Epidermal melanocyte (primary cell): Measurements from ENCODE around the gene MRPL49.
"Not testable (repeated sequence)": the region's sequence is repeated elsewhere in the genome, so short reads cannot be mapped to it uniquely, and the experiment has no call there.

Source experiments
- DNase-seq: peaks from one replicate; pipeline ENCODE4 v3.0.0; 2011; ENCODE audit warnings: low spot score; ENCODE audit not compliant: insufficient read length

Gene MRPL49

GRCh38 chr11:65132988-65133700 lies 11.0 kb downstream of the MRPL49 start:
- DNase-seq, result no peak

DNA sequence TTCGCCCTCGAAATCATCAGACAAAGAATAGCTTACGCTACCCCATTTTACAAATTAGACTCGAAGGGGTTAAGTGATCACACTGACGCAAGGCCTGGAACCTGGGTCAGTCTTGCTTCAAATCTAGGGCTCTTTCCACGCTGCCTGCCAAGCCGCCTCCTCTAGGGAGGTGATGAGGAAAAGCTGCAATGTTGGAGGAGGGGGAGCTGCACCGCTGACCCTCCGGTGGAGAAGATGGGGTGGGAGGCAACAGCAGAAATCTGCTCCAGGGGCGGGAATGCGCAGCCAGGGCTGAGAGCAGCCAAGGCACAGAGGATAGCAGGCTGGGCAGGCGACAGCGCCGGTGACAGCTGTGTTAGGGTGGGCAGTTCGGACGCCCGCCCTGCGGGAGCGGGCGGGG lies 11.6 kb downstream of the MRPL49 start:
- no peak for DNase-seq

DNA sequence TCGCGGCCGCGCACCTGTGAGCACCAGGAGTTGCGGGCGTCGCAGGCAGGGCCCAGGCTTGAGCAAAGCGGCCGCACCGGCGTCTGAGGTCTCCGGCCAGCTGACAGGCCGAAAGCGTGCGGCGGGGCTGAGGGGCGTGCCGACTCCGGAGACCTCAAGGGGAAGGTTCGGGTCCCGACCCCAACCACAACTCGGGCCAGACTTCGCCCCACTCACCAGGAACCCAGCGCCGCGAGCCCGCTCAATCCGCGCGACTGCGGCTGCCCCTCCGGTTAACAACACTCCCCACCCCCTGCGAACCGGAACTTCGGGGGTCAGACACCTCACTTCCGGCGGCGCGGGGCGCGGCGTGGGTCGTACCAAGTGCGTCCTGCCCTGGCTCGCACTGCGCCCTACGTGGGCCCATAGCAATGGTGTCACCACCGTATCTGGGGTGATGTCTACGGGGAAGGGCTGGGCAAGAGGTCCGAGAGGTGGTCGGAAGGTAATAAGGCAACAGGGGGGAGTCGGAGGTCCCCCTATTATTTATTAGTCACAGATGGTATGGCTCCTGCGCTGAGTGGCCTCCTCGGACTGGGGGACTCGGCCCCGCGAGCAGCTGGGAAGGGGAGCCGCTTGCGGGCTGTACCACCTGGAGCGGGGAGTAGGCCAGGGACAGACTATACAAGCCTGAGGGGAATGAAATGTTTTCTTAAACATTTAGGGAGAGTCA lies 12.3 kb downstream of the MRPL49 start, which contains the start of gene SYVN1:
Gene SYVN1, minus strand, starts transcription at position 280 of the 712 bp plus-strand sequence. CDS start 918 bp downstream, outside the sequence.
- DNase-seq, result peak; percentile 93

DNA sequence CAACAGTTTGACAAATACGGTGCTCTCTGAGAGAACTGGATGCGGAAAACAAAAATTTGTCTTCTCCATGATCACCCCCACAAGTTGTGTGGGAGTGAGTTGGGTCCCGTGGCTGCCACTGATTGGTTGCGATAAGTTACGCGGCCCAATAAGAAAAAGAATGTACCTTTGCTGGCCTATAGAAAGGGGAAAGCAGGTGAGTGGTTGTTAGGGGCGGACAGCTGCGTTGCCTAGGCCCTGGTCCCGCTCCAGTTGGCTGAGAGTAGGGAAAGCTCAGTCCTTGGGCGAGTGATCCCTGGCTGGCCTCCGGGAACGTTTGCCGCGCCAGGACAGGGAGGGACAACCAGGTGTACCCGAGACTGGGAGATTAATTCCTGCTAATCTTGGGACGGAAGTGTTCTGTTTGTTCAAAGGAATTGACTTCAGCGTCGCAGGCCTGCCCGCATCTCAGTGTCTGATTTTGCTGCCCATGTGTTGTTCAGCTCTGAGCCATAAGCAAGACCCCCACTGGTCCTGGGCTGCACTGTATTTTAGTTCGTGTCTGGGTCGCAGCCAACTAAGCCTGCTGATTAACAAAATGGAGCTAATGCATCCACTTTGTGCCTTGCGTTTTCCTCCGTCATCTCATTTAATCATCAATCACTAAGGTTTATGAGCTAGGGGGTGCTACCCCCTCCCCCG lies 13.0 kb downstream of the MRPL49 start:
- DNase-seq, result peak; percentile 98

DNA sequence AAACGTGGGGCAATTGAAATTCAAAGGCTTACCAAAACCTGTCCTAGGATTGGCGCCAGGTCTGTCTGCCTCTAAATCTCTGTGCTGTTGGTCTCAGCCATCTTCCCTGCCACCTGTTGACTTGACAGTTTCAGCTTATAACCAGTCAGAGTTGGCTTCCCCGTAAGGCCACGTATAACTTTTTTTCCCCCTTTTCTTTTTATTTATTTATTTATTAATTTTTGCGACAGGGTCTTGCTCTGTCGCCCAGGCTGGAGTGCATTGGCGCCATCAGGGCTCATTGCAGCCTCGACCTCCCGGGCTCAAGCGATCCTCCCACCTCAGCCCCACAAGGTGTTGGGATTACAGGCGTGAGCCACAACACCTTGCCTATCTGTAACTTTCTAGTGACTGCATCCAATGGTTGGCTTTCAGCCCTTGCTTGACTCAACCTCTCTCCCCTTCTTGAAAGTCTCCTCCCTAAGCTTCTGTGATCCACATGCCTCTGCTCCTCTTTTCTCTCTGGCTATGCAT lies 13.6 kb downstream of the MRPL49 start:
- DNase-seq, result no peak

DNA sequence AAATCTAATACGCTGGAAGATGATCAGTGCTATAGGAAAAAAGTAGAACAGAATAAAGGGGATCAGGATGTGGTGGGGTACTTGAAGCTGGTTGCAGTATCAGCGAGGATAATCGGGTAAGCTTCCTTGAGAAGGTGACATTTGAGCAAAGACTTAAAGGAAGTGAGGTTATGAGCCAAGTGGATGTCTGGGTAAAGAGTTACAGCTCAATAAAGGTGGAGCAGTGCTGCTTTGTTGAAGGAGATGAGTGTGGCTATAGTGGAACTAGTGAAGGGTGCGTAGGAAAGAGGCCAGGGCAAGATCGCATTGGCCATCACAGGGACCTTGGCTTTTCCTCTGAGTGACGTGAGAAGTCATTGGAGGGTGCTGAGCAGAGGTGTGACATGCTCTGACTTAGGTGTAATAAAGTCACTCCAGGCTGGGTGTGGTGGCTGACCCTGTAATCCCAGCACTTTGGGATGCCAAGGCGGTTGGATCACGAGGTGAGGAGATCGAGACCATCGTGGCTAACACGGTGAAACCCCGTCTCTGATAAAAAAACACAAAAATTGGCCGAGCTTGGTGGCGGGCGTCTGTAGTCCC lies 14.5 kb downstream of the MRPL49 start:
- no peak for DNase-seq

- DNase-seq, result no peak
Observed at GRCh38 chr11:65141896-65142494, 19.9 kb downstream of the MRPL49 start.

- DNase-seq, result no peak
Observed at GRCh38 chr11:65147352-65148075, 25.4 kb downstream of the MRPL49 start.

- no peak for DNase-seq
Observed at GRCh38 chr11:65148657-65149056, 26.5 kb downstream of the MRPL49 start.

GRCh38 chr11:65150131-65150508 lies 28.0 kb downstream of the MRPL49 start:
- not testable (repeated sequence) for DNase-seq

DNA sequence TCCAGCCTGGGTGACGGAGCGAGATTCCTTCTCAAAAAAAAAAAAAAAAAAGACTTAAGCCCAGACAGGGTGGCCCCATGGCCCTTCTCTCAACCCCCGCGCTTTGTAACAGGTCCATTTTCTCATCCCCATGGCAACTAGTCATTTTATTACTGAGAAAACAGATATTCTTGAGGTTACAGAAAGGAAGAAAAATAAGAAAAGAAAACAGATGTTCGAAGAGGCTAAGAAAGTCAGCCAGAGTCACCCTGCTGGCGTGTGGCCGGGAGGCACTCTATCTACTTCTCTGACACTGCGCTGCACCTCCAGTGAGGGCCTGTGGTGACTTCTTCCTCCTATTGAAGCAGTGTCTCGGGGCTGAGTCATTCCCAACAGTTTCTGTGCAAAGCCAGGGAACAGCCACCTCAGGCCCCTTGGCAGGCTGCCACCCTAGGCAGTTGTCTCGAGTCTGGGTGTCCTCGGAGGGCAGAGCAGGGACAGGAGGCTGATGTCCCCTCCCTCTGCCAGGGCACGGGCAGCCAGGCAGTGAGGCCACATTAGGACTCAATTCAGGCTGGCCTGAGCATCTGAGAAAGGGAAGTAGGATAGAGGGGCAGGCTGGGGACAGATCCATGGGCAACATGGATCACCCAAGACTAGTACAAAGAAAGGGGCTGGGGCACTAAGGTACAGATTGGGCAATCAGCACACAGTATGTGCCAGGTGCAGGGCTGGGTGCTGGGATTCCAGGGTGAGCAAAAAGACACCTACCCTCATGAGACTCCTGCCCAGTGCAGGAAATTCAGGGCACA lies 28.6 kb downstream of the MRPL49 start:
- DNase-seq, result peak; percentile 35

GRCh38 chr11:65151331-65151899 lies 29.3 kb downstream of the MRPL49 start:
- DNase-seq, result no peak

DNA sequence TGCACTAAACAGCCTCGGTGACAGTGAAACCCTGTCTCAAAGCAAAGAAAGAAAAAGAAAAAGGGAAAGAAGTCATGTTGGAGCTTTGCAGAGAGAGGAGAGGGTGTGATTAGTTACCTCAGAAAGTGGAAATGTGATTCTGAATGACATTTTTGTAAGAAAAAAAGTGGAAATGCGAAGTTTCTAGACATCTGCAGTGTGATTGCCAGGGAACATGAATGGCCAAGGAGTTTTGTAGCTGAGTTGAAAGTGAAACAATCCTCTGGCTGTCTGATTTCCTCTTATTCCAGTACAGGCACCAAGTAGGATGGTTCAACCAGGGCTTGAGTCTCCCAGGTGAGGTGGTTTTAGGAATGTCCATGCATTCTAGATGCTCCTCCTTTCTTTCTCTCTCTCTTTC lies 30.0 kb downstream of the MRPL49 start:
- no peak for DNase-seq

DNA sequence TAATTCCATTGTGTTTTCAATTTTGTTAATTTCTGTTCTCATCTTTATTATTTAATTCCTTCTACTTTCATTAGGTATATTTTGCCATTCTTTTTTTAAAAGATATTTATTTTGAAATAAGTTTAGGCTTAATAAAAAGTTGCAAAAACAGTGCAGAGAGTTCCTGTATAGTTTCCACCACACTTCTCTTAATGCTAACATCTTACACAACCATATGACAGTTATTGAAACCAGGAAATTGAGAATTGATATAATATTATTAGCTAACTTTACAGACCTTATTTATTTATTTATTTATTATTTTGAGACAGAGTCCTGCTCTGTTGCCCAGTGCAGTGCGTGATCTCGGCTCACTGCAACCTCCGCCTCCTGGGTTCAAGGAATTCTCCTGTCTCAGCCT lies 34.1 kb downstream of the MRPL49 start:
- DNase-seq, result no peak

GRCh38 chr11:65156926-65157325 lies 34.8 kb downstream of the MRPL49 start:
- no peak for DNase-seq

- DNase-seq, result no peak
Observed at GRCh38 chr11:65157336-65157735, 35.2 kb downstream of the MRPL49 start.

DNA sequence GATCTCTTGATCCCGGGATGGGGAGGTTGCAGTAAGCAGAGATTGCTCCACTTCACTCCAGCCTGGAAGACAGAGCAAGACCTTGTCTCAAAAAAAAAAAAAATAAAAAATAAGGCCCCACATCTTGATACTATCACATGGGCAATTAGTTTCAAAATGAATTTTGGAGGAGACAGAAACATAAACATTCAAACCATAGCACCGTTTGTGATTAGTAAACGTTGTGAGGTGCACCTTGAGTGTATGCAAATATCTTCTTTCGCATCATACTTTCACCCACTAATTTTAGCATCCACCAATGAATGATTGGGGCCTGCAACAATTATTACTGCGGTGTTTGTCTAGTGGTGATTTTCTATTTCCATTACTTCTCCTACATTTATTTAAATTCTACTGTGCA lies 36.9 kb downstream of the MRPL49 start:
- DNase-seq, result no peak

DNA sequence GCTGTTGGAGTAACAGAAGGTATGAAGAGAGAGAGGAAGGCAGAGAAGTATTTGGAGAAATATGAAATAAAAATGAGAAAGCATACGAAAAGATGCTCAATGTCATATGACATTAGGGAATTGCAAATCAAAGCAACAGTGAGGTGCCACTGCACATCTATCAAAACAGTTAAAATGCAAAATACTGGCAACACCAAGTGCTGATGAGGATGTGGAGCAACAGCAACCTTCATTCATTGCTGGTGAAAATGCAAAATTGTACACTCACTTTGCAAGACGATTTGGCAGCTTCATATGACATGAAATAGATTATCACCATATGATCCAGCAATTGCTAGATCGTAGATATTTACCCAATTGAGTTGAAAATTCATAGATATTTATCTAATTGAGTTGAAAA lies 38.5 kb downstream of the MRPL49 start:
- no peak for DNase-seq

DNA sequence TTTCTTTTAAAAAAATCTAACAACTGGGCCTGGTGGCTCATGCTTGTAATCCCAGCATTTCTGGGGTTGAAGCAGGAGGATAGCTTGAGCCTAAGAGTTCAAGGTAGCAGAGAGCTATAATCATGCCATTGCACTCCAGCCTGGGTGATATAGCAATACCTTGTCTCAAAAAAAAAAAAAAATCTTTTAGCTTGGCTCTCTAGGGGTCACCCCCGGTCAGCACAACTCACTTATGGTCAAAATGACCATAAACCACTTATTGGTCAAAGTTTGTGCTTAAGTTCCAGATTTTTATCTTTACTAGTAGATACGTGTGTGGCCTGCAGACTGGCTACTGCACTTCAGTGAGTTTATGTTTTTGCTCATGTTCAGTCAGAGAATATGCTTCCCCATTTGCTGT lies 41.6 kb downstream of the MRPL49 start:
- DNase-seq, result no peak
